Stimulated activated CD8-positive, alpha-beta memory T cell treated with anti-CD3 and anti-CD28 coated beads, Interleukin-4, amount 100 ng/mL, for 4 hours (primary cell): ENCODE measurements around the gene MDGA2.

Experiments used
- DNase-seq, 2 donors: peaks; one replicate each; pipeline ENCODE4 v3.0.0-alpha.2; 2020; ENCODE audit warnings: low read depth in 2 of 2, low spot score in 1 of 2

Gene MDGA2

DNA sequence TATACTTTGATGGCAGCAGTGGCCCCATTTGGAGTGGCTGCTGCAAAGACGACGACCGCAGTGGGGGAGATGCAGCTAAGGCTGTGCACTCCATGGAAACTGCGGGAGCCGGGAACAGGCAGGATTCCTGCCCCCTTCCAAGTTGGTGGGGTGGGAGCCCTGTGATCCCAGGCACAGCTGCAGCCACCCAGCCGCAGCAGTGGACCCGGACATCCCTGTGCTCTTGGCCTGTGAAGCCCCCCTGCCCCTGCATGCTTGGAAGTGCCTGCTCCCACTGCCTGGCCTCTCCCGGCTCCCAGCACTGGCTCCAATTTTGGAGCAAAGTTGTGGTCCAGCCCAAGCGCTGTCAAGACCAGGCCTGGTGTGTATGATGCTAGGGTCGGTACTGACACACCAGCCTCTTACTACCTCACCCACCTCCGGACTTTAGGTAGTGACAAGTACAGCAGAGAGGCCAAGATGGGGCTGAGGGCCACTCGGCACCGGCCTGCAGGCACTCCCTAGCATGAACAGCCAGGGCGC lies 521.1 kb downstream of the MDGA2 start:
- no peak for DNase-seq

DNA sequence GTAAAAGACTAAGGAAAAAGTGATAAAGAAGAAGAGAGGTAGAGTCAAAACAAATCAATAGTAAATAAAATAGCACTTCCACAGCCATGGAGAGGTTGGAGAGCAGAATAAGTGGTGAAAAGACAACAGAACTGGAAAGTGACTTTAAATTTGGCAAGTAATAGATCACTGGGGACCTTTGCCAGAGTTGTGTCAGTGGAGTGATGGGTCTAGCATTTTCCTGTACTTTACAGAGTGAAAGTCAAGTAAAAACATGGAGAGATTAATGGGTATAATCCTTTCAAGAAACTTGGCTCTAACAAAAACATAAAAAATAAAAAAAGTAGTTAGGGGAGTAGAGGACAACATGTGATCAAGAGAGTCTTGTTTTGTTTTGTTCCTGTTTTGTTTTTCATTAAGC lies 521.7 kb downstream of the MDGA2 start:
- DNase-seq: no peak

DNA sequence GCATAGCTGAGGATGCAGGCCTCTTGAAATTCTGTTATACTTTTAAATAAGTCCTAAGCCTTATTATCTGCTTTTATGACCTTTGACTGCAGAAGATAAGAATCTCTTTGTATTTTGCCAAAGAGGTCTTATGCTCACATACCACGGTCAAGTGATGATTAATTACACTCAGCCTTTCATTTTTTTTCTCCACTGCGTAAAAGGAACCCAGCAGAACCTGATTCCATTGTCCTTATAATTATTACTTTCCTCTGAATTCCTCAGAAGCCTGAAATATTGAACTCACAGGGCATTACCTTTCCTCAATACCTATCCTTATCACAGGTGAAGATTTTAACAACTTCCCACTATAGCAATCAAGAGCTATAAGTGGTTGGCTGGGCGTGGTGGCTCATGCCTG lies 525.1 kb downstream of the MDGA2 start:
- no peak for DNase-seq

GRCh38 chr14:47149326-47149725 lies 526.1 kb downstream of the MDGA2 start:
- DNase-seq: no peak

- no peak for DNase-seq
These were observed 526.7 kb downstream of the MDGA2 start for GRCh38 chr14:47148686-47149085.

- DNase-seq: no peak
These were observed 554.8 kb downstream of the MDGA2 start for GRCh38 chr14:47120645-47121044.

GRCh38 chr14:47103771-47104170 lies 571.6 kb downstream of the MDGA2 start:
- no peak for DNase-seq

- no peak for DNase-seq
These were observed 572.9 kb downstream of the MDGA2 start for GRCh38 chr14:47102472-47102871.

DNA sequence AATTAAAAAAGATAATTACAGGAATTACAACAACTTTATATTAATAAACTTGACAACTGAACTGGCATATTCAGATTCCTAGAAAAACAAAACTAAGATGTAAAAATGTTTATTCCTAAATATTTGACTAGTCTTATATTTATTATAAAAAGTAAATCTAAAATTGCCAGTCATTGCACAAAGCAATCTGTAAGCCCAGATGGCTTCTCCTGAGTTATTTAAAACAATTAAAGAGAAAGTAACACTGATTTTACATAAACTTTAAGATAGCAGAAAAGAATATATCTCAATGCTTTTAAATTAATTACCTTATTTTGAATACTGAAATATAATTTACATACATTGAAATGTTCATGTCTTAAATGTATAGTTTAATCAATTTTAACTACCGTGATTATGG lies 589.7 kb downstream of the MDGA2 start:
- DNase-seq: no peak

DNA sequence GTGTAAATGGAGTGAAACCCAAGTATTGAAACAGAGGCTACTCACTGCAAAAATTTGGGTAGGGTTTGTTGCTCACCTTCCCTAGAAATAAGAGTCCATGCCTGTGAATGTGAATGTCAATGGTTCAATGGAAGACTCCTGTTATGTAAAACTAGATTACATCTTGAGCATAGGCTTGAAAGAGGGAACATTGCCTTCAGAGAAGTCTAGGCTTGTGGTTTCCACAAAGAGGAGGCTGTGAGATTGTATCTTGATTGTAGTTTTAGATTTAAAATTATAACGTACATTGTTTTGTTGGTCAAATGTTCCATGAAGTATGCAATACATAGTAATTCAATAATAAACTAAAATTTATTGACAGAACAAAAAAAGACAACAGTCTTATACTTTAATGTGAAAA lies 610.1 kb downstream of the MDGA2 start:
- DNase-seq: no peak

DNA sequence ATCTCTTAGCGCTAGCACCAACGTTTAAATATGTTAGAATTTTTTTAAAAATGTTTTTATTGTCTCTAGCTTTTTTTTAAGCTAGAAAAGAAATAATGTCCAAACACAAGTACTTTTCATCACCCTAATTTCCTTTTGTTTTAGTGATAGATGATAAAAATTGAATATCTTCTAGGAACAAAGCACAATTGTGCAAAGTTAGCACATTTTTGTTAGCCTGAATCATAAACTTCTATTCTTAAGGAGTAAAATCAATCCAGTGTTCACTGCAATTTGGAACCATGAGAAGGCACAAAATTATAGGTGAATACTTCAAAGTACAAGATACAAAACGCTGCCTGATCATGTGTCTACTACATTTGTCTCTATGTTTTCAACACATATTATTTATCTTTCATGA lies 615.4 kb downstream of the MDGA2 start:
- no peak for DNase-seq

GRCh38 chr14:47057364-47057763 lies 618.0 kb downstream of the MDGA2 start:
- DNase-seq: no peak

DNA sequence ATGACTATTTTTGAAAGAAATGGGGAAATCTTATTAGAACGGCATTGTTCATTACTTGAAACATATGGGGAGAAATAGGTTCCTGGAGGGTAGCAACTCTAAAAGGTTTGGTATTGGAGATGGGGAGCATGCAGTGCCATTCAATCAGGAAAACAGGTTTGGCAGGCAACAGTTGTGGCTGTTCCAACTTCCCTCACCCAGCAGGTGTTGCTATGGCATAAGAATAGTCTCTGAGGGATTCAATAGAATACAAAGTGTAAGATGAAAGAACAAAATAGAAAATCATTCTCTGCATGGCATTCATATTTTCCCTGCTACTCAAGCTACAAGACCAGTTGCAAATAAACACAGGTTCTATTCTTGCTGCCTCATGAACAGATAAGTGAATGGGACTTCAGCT lies 630.6 kb downstream of the MDGA2 start:
- DNase-seq: no peak

DNA sequence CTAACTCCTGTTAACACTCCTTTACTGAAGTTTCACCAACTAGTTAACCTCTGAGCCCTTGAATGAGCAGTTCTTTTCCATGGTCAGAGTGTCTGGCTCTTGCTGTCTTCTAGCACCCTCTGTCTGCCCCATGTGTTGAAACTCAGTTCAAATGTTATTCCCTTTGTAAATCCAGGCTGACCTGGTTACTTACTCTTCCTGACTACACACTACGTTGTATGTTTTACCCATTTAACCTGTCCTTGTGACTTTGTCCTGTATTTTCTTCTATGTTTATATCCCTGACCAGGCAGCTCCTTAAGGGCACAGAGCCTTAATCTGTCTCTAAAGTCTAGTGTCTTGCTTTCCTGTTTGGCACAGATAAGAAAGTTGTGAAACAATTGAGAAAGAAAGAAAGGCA lies 634.9 kb downstream of the MDGA2 start:
- no peak for DNase-seq

- no peak for DNase-seq
These were observed 636.1 kb downstream of the MDGA2 start for GRCh38 chr14:47039336-47039735.

DNA sequence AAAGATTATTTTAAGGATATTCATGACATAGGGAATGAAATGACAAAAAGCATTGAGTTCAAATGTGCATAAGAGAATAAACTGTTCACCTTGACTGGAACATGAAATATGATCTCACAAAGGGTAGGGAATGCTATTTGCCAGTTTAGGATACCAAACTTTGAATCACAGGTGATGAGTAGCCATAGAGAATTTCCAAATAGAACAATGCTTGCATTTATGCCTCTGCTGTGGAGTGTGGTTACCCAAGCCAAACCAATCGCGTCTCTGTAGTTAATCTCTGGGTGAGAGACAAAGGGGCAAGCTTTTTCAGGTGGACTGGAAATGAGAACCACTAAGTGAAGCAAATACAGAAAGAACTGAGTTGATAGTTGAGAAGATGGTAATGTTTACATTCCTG lies 652.7 kb downstream of the MDGA2 start:
- DNase-seq: no peak

DNA sequence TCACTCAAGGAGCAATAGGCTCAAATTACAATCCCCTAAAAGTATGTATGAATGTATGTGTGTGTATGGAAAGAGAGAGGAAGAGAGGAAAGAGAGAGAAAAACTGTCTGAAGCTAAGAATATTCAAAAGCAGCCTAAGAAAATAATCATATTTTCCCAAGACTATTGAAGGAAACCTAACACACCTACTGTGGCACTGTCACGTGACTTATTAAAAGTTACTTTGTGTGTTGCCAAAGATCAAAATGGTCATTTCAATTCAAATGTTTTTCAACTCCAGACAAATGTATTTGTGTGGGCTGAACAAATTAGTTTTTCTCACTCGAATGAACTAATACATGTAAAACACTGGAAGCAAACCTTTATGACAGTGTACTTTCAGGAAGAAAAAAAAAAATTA lies 654.9 kb downstream of the MDGA2 start:
- no peak for DNase-seq

GRCh38 chr14:47012533-47013280 lies 662.7 kb downstream of the MDGA2 start:
- no peak for DNase-seq

DNA sequence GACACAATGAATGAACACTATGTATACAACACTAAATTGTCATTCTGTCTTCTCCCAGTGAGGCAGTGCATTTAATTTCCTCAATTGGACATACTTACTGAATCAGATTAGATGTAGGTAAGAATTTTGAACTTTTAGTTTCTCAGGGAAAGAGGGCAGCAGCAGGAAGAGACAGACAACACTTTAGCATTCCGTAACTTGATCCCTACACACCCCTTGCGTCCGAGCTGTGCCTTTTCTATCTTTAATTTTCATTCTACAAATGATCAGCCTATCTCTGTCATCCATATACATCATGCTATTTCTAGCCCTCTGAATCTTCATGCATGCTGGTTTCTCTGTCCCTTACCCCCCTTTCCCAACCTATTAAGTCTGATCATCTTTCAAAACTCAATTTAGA lies 665.8 kb downstream of the MDGA2 start:
- DNase-seq: no peak

DNA sequence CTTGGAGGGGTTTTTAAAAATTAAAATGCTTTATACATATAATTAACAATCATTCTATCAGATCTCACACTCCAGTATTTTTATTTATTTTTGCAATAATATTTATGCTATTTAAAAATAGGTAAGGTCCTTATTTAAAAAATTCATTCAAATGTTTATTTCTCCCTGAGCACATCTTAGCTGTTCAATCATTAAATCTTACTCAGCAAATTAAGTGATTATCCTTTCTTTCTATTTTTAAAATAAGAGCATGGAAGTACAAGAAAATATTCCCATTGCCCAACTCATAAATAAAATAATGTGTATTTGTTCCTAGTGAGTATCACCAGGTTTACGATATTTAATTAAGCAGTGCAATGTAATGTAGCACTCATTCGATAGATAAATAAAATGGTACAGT lies 666.7 kb downstream of the MDGA2 start:
- DNase-seq: no peak

DNA sequence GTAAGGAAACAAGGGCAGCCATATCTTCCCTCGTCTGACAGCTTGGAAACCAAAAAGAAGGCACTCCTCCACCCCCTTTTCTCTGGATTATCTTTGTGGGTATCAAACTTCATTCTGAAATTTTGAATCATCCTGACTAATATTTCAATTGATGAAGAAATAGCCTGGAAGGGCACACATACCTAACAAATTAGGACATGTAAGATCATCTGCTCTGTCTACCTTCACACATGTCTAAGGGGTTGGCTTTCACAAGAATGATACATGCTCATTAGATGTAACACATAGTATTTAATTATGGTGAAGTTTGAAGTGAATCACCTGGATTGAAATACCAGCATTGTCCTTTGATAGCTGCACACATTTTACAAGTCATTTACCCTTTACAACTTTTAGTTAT lies 675.7 kb downstream of the MDGA2 start:
- DNase-seq: no peak

DNA sequence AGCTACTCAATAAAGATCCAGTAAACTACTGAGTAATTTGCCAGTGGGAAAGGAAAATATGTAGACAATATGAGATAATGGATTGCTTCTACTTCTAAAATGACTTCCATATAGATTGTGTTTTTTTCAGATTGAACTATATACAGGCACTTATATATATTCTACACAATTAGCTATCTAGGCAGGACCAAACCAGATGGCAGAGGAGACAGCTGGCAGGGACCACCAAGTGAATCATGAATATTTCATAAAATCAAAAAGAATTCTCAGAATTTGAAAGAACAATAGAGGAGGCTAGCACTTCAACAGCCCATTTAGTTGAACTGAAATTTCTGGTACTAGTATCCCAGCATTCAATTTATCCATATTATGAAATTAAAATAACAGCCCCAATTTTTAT lies 685.8 kb downstream of the MDGA2 start:
- no peak for DNase-seq

GRCh38 chr14:46988312-46988711 lies 687.1 kb downstream of the MDGA2 start:
- no peak for DNase-seq
